ENCODE measurements around the gene CCR3.
A peak's percentile ranks its signal among the peaks of the same experiment; 100 is the strongest.

Gene CCR3

GRCh38 chr3:46277476-46277875 lies 35.2 kb downstream of the CCR3 start:
- no peak for DNase-seq

GRCh38 chr3:46278816-46279672 lies 36.8 kb downstream of the CCR3 start:
- DNase-seq, result no peak

- peak; percentile 80 for DNase-seq
These were observed 38.0 kb downstream of the CCR3 start for GRCh38 chr3:46280105-46280797.

GRCh38 chr3:46281551-46281950 lies 39.3 kb downstream of the CCR3 start:
- DNase-seq, result no peak

- DNase-seq, result no peak
These were observed 39.8 kb downstream of the CCR3 start for GRCh38 chr3:46282041-46282440.

- DNase-seq, result no peak
These were observed 40.4 kb downstream of the CCR3 start for GRCh38 chr3:46282696-46283095.

- no peak for DNase-seq
These were observed 41.7 kb downstream of the CCR3 start for GRCh38 chr3:46283881-46284450.

GRCh38 chr3:46284981-46285683 lies 42.9 kb downstream of the CCR3 start:
- peak; percentile 43 for DNase-seq

GRCh38 chr3:46285931-46286619 lies 43.8 kb downstream of the CCR3 start:
- no peak for DNase-seq

- no peak for DNase-seq
These were observed 44.8 kb downstream of the CCR3 start for GRCh38 chr3:46286947-46287565.

GRCh38 chr3:46289551-46289950 lies 47.3 kb downstream of the CCR3 start:
- DNase-seq, result no peak

GRCh38 chr3:46289966-46290365 lies 47.7 kb downstream of the CCR3 start:
- DNase-seq, result no peak

- DNase-seq, result no peak
These were observed 48.8 kb downstream of the CCR3 start for GRCh38 chr3:46291046-46291445.

GRCh38 chr3:46293035-46293724 lies 50.9 kb downstream of the CCR3 start:
- no peak for DNase-seq

- DNase-seq, result no peak
These were observed 52.0 kb downstream of the CCR3 start for GRCh38 chr3:46293991-46294833.

- DNase-seq, result peak; percentile 16
These were observed 54.6 kb downstream of the CCR3 start for GRCh38 chr3:46296826-46297225.

- DNase-seq, result no peak
These were observed 55.6 kb downstream of the CCR3 start for GRCh38 chr3:46297658-46298423.

- DNase-seq, result no peak
These were observed 56.8 kb downstream of the CCR3 start for GRCh38 chr3:46298871-46299607.

Data from EL (cell line).